Measurements from ENCODE around the gene PCDHGC3.
"Not testable (repeated sequence)": the region's sequence is repeated elsewhere in the genome, so short reads cannot be mapped to it uniquely, and the experiment has no call there.

PCDHGC3 gene
- 0 to 0.05 reads per million in 2 donors for total RNA-seq

DNA sequence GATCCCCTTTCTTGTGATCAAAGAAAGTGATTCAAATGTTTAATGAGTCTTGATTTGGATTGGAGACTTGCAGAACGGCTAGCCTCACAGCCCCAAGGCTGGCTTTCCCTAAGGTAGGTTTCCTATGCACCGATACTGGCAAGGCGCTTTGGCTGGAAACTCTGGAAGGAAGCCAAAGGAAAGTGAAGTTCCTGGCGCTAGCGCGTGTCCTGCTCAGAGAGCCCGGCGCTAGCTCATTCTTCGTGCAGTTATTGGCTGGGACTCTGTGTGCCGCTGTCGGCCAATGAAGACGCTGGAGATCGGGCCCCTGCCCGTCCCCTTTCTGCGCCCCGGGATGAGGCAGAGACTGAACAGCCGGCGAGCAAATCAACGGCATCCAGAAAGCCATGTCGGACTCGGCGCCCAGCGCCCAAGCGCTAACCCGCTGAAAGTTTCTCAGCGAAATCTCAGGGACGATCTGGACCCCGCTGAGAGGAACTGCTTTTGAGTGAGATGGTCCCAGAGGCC is at the start of gene PCDHGC3:
PCDHGC3 (plus strand) TSS at position 342 of the 507 bp plus-strand sequence; CDS start at position 493, 151 bp downstream.
- DNase-seq, result no peak

DNA sequence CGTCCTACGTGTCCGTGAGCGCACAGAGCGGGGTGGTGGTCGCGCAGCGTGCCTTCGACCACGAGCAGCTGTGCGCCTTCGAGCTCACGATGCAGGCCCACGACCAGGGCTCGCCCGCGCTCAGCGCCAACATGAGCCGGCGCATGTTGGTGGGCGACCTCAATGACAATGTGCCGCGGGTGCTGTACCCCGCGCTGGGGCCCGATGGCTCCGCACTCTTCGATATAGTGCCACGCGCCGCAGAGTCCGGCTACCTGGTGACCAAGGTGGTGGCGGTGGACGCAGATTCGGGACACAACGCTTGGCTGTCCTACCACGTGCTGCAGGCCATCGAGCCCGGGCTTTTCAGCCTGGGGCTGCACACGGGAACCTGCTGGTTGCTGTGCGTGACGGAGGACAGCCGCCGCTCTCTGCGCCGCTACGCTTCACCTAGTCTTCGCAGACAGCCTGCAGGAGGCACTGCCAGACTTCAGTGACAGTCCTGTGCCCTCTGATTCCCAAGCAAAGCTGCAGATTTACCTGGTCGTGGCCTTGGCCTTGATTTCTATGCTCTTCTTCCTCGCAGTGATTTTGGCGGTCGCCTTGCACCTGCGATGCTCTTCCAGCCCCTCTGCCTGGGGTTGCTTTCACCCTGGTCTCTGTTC is 47.9 kb upstream of the PCDHGC3 start:
- no peak for DNase-seq

DNA sequence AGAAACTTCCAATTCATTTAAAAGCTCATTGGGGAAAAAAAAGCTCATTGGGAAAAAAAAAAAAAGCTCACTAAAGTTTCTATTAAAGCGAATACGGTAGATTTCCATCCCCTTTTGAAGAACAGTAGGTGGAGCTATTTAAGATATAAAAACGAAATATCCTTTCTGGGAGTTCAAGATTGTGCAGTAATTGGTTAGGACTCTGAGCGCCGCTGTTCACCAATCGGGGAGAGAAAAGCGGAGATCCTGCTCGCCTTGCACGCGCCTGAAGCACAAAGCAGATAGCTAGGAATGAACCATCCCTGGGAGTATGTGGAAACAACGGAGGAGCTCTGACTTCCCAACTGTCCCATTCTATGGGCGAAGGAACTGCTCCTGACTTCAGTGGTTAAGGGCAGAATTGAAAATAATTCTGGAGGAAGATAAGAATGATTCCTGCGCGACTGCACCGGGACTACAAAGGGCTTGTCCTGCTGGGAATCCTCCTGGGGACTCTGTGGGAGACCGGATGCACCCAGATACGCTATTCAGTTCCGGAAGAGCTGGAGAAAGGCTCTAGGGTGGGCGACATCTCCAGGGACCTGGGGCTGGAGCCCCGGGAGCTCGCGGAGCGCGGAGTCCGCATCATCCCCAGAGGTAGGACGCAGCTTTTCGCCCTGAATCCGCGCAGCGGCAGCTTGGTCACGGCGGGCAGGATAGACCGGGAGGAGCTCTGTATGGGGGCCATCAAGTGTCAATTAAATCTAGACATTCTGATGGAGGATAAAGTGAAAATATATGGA is 45.2 kb upstream of the PCDHGC3 start, which contains the start of gene PCDHGA12:
PCDHGA12 (plus strand) TSS at position 176 of the 782 bp plus-strand sequence; CDS start at position 429, 253 bp downstream.
- no peak for DNase-seq

DNA sequence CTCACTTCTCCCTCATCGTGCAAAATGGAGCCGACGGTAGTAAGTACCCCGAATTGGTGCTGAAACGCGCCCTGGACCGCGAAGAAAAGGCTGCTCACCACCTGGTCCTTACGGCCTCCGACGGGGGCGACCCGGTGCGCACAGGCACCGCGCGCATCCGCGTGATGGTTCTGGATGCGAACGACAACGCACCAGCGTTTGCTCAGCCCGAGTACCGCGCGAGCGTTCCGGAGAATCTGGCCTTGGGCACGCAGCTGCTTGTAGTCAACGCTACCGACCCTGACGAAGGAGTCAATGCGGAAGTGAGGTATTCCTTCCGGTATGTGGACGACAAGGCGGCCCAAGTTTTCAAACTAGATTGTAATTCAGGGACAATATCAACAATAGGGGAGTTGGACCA is 44.5 kb upstream of the PCDHGC3 start:
- no peak for DNase-seq

DNA sequence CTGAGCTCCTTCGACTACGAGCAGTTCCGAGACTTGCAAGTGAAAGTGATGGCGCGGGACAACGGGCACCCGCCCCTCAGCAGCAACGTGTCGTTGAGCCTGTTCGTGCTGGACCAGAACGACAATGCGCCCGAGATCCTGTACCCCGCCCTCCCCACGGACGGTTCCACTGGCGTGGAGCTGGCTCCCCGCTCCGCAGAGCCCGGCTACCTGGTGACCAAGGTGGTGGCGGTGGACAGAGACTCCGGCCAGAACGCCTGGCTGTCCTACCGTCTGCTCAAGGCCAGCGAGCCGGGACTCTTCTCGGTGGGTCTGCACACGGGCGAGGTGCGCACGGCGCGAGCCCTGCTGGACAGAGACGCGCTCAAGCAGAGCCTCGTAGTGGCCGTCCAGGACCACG is 43.5 kb upstream of the PCDHGC3 start:
- DNase-seq, result not testable (repeated sequence)

DNA sequence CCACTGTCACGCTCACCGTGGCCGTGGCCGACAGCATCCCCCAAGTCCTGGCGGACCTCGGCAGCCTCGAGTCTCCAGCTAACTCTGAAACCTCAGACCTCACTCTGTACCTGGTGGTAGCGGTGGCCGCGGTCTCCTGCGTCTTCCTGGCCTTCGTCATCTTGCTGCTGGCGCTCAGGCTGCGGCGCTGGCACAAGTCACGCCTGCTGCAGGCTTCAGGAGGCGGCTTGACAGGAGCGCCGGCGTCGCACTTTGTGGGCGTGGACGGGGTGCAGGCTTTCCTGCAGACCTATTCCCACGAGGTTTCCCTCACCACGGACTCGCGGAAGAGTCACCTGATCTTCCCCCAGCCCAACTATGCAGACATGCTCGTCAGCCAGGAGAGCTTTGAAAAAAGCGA is 43.0 kb upstream of the PCDHGC3 start:
- not testable (repeated sequence) for DNase-seq

DNA sequence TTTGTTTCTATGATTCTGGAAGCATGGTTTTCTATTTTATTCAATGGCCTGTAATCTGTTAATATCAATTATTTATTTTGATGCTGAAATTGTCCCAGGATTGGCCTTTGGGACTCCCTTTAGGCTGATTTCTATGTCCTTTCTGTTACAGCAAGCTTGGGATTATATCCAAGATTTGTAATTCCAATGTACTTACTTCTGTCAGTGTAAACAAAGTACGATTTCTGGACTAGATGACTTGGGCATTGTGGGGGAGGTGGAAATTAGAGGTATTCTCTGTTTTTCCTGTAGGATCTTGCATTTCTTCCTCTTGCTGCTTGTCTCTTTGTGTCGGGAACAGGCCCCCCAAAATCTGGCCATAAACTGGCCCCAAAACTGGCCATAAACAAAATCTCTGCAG is 41.8 kb upstream of the PCDHGC3 start:
- no peak for DNase-seq

DNA sequence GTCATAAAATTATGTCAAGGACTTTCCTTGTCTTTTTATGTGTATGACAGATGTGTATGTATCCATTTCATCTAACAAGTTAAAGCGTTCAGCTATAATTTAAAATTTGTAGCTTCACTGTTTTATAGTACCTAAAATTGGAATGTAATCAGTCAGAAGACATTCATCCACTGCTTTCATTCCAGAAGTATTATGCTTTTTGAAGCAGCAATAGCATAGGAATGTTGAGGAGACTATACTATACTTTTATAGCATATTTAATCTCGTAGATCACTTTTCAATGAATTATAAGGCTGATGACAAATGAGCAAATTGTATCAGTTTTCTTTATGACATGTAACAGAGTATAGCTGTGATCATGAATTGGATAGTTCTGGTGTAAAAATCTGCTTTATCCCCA is 38.5 kb upstream of the PCDHGC3 start:
- DNase-seq, result no peak

DNA sequence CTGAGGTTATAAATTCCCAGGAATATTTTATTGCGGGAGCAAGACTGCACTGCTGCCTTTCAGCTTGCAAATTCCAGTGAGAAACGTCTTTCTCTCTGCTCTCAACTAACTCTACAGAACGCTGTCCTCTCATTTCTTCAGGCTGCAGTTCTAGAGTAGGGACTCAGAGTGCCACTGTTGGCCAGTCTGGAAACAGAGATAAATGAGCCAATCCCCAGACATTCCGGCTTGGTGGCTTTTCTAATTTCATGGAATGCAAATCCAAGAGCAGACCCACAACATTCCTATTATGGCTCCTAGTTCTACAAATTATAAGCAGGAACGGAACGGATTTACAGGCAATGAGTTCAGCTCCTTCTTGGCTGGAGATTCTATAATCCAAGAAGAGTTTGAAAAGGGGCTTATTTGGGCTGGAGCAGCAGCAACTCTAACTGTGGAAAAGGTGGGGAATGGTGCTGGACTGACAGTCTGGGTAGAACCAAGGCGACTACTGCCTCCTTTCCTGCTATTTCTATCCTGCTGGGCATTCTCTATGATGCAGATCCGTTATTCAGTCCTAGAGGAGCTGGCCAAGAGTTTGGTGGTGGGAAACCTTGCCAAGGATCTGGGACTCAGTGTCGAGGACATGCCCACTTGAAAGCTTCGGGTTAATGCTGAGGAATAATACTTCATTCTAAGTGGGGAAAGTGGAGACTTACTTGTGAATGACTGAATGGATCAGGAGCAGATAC is 36.2 kb upstream of the PCDHGC3 start:
- DNase-seq, result no peak

DNA sequence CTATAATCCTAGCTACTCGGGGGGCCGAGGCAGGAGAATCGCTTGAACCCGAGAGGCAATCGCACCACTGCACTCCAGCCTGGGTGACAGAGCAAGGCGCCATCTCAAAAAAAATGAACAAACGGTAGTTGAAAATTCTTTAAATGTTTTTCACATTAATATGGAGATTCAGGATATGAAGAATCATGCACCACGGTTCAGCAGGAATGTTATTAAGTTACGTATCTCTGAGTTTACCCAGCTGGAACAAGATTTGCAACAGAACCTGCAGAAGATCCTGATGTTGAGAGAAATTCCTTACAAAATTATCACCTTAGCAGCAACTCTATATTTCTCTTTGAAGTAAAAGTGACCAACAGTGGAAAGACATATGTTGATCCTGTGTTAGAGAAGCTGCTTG is 35.4 kb upstream of the PCDHGC3 start:
- no peak for DNase-seq

DNA sequence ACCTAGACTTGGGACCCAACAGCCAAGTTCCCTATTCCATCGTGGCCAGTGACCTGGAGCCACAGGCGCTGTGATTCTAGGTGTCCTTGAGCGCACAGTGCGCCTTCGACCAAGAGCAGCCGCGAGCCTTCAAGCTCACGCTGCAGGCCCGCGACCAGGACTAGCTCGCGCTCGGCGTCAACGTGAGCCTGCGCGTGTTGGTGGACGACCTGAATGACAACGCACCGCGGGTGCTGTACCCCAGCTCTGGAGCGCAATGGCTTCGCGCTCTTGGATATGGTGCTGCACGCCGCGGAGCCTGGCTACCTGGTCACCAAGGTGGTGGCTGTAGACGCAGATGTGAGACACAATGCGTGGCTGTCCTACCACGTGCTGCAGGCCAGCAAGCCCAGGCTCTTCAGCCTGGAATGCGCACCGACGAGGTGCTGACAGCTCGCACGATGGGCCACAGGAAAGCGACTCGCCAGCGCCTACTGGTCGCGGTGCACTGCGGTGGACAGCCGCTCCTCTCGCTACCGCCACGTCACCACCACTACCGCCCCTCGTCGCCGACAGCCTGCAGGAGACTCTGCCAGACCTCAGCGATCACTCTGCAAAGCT is 34.1 kb upstream of the PCDHGC3 start:
- no peak for DNase-seq

DNA sequence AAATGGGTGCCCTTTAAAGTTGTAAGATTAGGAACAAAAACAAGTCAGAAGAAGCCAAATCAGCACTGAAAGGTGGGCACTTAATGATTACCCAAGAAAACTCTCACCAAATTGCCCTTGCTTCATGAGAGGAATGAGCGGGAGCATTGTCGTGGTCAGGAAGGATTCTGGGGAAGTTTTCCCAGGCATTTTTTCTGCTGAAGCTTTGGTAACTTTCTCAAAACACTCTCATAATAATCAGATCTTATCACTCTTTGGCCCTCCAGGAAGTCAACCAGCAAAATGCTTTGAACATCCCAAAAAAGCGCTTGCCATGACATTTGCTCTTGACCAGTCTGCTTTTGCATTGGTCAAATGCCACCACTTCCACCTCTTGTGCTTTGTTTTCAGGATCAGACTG is 10.4 kb upstream of the PCDHGC3 start:
- DNase-seq, result no peak

DNA sequence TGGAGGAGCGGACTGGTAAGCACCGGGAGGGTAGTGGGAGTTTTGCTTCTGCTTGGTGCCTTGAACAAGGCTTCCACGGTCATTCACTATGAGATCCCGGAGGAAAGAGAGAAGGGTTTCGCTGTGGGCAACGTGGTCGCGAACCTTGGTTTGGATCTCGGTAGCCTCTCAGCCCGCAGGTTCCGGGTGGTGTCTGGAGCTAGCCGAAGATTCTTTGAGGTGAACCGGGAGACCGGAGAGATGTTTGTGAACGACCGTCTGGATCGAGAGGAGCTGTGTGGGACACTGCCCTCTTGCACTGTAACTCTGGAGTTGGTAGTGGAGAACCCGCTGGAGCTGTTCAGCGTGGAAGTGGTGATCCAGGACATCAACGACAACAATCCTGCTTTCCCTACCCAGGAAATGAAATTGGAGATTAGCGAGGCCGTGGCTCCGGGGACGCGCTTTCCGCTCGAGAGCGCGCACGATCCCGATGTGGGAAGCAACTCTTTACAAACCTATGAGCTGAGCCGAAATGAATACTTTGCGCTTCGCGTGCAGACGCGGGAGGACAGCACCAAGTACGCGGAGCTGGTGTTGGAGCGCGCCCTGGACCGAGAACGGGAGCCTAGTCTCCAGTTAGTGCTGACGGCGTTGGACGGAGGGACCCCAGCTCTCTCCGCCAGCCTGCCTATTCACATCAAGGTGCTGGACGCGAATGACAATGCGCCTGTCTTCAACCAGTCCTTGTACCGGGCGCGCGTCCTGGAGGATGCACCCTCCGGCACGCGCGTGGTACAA is 556 bp downstream of the PCDHGC3 start:
- no peak for DNase-seq

DNA sequence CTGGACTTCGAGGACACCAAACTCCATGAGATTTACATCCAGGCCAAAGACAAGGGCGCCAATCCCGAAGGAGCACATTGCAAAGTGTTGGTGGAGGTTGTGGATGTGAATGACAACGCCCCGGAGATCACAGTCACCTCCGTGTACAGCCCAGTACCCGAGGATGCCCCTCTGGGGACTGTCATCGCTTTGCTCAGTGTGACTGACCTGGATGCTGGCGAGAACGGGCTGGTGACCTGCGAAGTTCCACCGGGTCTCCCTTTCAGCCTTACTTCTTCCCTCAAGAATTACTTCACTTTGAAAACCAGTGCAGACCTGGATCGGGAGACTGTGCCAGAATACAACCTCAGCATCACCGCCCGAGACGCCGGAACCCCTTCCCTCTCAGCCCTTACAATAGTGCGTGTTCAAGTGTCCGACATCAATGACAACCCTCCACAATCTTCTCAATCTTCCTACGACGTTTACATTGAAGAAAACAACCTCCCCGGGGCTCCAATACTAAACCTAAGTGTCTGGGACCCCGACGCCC is 1.3 kb downstream of the PCDHGC3 start:
- DNase-seq, result no peak

DNA sequence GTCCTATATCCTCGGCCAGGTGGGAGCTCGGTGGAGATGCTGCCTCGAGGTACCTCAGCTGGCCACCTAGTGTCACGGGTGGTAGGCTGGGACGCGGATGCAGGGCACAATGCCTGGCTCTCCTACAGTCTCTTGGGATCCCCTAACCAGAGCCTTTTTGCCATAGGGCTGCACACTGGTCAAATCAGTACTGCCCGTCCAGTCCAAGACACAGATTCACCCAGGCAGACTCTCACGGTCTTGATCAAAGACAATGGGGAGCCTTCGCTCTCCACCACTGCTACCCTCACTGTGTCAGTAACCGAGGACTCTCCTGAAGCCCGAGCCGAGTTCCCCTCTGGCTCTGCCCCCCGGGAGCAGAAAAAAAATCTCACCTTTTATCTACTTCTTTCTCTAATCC is 2.0 kb downstream of the PCDHGC3 start:
- no peak for DNase-seq

DNA sequence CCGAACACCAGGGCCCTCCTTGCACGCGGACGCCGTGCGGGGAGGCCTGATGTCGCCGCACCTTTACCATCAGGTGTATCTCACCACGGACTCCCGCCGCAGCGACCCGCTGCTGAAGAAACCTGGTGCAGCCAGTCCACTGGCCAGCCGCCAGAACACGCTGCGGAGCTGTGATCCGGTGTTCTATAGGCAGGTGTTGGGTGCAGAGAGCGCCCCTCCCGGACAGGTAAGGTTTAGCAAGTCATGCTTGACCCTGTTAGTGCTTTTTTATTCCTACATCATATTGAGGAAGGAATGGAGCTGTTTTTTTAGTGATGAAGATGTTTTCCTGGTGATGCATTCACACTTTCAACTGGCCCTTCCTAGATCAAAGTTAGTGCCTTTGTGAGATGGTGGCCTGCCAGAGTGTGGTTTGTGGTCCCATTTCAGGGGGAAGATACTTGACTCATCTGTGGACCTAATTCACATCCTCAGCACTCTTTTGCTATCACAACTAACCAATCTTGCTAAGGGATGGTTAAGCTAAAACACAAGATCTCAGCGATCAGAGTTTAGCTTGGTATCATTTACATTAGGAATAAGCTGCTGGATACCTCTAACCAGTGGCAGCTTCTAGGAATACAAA is 2.7 kb downstream of the PCDHGC3 start:
- no peak for DNase-seq

DNA sequence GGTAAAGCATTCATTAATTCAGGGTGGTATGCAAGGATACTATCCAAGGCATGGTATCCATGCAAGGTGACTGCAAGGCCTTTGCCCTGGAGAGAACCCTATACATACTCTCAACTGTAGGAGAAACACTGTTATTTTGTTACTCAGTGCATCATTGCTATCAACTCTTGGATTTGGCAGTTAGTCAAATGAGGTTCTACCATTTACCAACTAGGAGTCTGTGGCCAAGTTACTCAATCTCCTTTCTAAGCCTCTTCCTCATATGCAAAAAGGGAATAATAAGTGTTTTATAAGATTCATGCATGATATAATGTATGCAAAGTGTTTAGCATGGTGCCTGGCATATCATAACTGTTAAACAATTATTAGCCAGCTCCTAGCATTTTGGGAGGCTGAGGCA is 4.0 kb downstream of the PCDHGC3 start:
- DNase-seq, result no peak

DNA sequence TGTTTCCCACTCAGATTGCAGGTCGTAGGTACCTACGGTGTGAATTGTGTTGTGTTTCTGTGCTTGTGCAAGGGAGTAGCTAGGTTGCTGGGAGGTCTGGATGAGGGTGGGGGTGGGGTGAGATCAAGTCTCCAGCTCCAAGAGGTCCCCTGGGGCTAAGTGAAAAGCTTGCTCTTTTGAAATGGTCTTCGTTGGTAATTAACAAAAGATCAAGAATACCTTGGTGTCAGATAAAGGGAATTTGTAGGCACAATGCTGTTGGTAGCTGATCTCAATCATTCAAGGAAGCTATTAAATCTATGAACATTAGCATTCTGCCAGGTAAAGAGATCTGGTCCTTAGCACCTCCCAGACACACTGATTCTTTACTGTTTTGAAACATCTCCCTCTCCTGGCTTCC is 8.1 kb downstream of the PCDHGC3 start:
- no peak for DNase-seq

DNA sequence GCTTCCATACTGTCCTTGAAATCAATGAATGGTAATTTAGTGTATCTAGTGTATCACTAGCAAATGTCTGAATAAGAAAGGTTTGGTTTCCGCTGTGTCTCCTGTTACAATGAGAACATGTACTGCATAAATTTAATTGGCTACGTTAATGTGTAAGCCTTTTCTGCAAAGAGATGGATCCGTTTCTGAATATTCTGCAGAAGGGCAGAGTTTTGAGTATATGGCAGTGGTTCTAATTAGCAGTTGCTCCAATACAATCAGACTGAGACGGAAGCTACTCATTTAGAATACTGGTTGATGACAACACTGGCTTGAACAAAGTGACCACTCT is 8.5 kb downstream of the PCDHGC3 start:
- DNase-seq, result no peak

DNA sequence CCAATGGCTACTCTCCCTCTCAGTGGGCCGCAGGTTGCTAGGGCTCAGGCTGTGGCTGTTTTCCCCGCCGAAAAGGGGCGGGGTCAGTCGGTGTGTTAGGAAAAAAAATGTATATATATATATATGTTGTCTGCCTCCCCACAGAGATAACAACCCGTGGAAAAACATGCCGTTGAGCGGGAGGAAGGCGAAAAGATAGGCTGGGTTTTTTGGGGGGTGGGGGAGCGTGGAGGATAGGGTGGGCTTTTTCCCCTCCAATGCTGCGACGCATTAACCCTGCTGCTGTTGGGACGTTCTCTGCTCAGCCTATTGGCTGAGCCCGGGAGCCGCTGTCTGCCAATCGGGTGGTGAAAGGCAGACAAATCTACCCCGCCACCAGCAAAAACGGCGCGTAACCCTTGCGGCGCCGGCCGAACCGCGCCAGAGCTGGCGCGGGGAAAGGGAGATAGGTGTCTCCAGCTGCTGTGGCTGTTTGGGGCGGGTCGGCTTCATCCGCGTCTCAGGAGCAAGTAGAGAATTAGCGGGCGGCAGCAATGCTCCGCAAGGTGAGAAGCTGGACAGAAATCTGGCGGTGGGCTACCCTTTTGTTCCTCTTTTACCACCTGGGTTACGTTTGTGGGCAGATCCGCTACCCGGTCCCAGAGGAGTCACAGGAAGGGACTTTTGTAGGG is 9.0 kb downstream of the PCDHGC3 start, which contains the start of gene PCDHGC4:
PCDHGC4 (plus strand) TSS at position 390 of the 671 bp plus-strand sequence; CDS start at position 534, 144 bp downstream.
- DNase-seq, result no peak

All from activated gamma-delta T cell (primary cell).